ENCODE data around the gene ATP2B3.

GRCh38 chrX:153585827-153586226 lies 68.4 kb downstream of the ATP2B3 start:
- TF ChIP-seq REST (IDR thresholded peaks at IDR 0.05; ENCODE audit: borderline replicate concordance) (no peak), REST (CRISPR knock-in tag; IDR thresholded peaks at IDR 0.05; ENCODE audit: low read depth) (no peak), ATF3 (IDR thresholded peaks at IDR 0.05) (no peak), ATF3 (CRISPR knock-in tag; conservative IDR thresholded peaks at IDR 0.05) (no peak), ESRRA (IDR thresholded peaks at IDR 0.05; ENCODE audit: borderline replicate concordance, low read depth) (no peak)

All from K562 (cell line).